ENCODE measurements around the gene PKIG.
A peak's percentile ranks its signal among the peaks of the same experiment; 100 is the strongest.

The PKIG gene

GRCh38 chr20:44600758-44601201, 18.4 kb downstream of the PKIG start:
- Histone ChIP-seq H3K4me3 (ENCODE audit: low read length) (no peak overlapping the region), H3K9ac (ENCODE audit: low read length) (no peak overlapping the region), H3K27me3 (ENCODE audit: control insufficient read depth, insufficient read depth, low read length) (no peaks in the 10 kb centered on the region), H3K36me3 (ENCODE audit: control insufficient read depth, insufficient read depth, low read length) (no peaks in the 10 kb centered on the region), H3K9me3 (ENCODE audit: control insufficient read depth, low read length) (no peaks in the 10 kb centered on the region), H3K4me1 (ENCODE audit: control insufficient read depth, insufficient read depth, low read length) (peaks cover 12% of the 10 kb centered on the region)

GRCh38 chr20:44601236-44601671, 18.9 kb downstream of the PKIG start:
- Histone ChIP-seq H3K27me3 (ENCODE audit: control insufficient read depth, insufficient read depth, low read length) (no peaks in the 10 kb centered on the region), H3K36me3 (ENCODE audit: control insufficient read depth, insufficient read depth, low read length) (no peaks in the 10 kb centered on the region), H3K4me3 (ENCODE audit: low read length) (no peak overlapping the region), H3K9ac (ENCODE audit: low read length) (no peak overlapping the region), H3K9me3 (ENCODE audit: control insufficient read depth, low read length) (no peaks in the 10 kb centered on the region), H3K4me1 (ENCODE audit: control insufficient read depth, insufficient read depth, low read length) (peaks cover 12% of the 10 kb centered on the region)

- Histone ChIP-seq H3K4me1 (ENCODE audit: control insufficient read depth, insufficient read depth, low read length) (peaks cover 12% of the 10 kb centered on the region), H3K36me3 (ENCODE audit: control insufficient read depth, insufficient read depth, low read length) (no peaks in the 10 kb centered on the region), H3K4me3 (ENCODE audit: low read length) (no peak overlapping the region)
Observed at GRCh38 chr20:44601801-44602204, 19.4 kb downstream of the PKIG start.

GRCh38 chr20:44603327-44603726, 20.9 kb downstream of the PKIG start:
- H3K9me3 ChIP-seq (ENCODE audit: control insufficient read depth, low read length): no peaks in the 10 kb centered on the region
- no peaks in the 10 kb centered on the region for H3K27me3 ChIP-seq (ENCODE audit: control insufficient read depth, insufficient read depth, low read length)
- H3K36me3 ChIP-seq (ENCODE audit: control insufficient read depth, insufficient read depth, low read length): no peaks in the 10 kb centered on the region
- H3K9ac ChIP-seq (ENCODE audit: low read length): no peak overlapping the region
- H3K4me3 ChIP-seq (ENCODE audit: low read length): no peak overlapping the region
- peaks cover 12% of the 10 kb centered on the region for H3K4me1 ChIP-seq (ENCODE audit: control insufficient read depth, insufficient read depth, low read length)

More at GRCh38 chr20:44601801-44602204, 19.4 kb downstream of the PKIG start:
- H3K9me3 ChIP-seq (ENCODE audit: control insufficient read depth, low read length): no peaks in the 10 kb centered on the region
- H3K27me3 ChIP-seq (ENCODE audit: control insufficient read depth, insufficient read depth, low read length): no peaks in the 10 kb centered on the region
- no peak overlapping the region for H3K9ac ChIP-seq (ENCODE audit: low read length)

GRCh38 chr20:44606725-44607441, 24.5 kb downstream of the PKIG start:
- H3K36me3 ChIP-seq (ENCODE audit: control insufficient read depth, insufficient read depth, low read length): no peaks in the 10 kb centered on the region
- no peaks in the 10 kb centered on the region for H3K27me3 ChIP-seq (ENCODE audit: control insufficient read depth, insufficient read depth, low read length)
- no peaks in the 10 kb centered on the region for H3K9me3 ChIP-seq (ENCODE audit: control insufficient read depth, low read length)
- H3K4me3 ChIP-seq (ENCODE audit: low read length): no peak overlapping the region
- peaks cover 13% of the 10 kb centered on the region for H3K4me1 ChIP-seq (ENCODE audit: control insufficient read depth, insufficient read depth, low read length)
- no peak overlapping the region for H3K9ac ChIP-seq (ENCODE audit: low read length)

GRCh38 chr20:44609006-44609515, 26.7 kb downstream of the PKIG start:
- Histone ChIP-seq H3K27me3 (ENCODE audit: control insufficient read depth, insufficient read depth, low read length) (no peaks in the 10 kb centered on the region), H3K4me1 (ENCODE audit: control insufficient read depth, insufficient read depth, low read length) (peaks cover 13% of the 10 kb centered on the region), H3K36me3 (ENCODE audit: control insufficient read depth, insufficient read depth, low read length) (no peaks in the 10 kb centered on the region), H3K9me3 (ENCODE audit: control insufficient read depth, low read length) (no peaks in the 10 kb centered on the region), H3K4me3 (ENCODE audit: low read length) (peak overlapping the region; percentile 44), H3K9ac (ENCODE audit: low read length) (peak overlapping the region; percentile 57)

- H3K4me1 ChIP-seq (ENCODE audit: control insufficient read depth, insufficient read depth, low read length): peaks cover 13% of the 10 kb centered on the region
- H3K9ac ChIP-seq (ENCODE audit: low read length): peak overlapping the region; percentile 57
- no peaks in the 10 kb centered on the region for H3K27me3 ChIP-seq (ENCODE audit: control insufficient read depth, insufficient read depth, low read length)
- no peaks in the 10 kb centered on the region for H3K36me3 ChIP-seq (ENCODE audit: control insufficient read depth, insufficient read depth, low read length)
- H3K9me3 ChIP-seq (ENCODE audit: control insufficient read depth, low read length): no peaks in the 10 kb centered on the region
- peak overlapping the region; percentile 44 for H3K4me3 ChIP-seq (ENCODE audit: low read length)
Observed at GRCh38 chr20:44609516-44610312, 27.3 kb downstream of the PKIG start.

- Histone ChIP-seq H3K4me1 (ENCODE audit: control insufficient read depth, insufficient read depth, low read length) (peaks cover 13% of the 10 kb centered on the region), H3K9ac (ENCODE audit: low read length) (peak overlapping the region; percentile 57), H3K4me3 (ENCODE audit: low read length) (no peak overlapping the region), H3K9me3 (ENCODE audit: control insufficient read depth, low read length) (no peaks in the 10 kb centered on the region), H3K36me3 (ENCODE audit: control insufficient read depth, insufficient read depth, low read length) (no peaks in the 10 kb centered on the region), H3K27me3 (ENCODE audit: control insufficient read depth, insufficient read depth, low read length) (no peaks in the 10 kb centered on the region)
Observed at GRCh38 chr20:44610313-44610962, 28.1 kb downstream of the PKIG start.

GRCh38 chr20:44613575-44613974, 31.2 kb downstream of the PKIG start:
- Histone ChIP-seq H3K9ac (ENCODE audit: low read length) (no peak overlapping the region), H3K36me3 (ENCODE audit: control insufficient read depth, insufficient read depth, low read length) (no peaks in the 10 kb centered on the region), H3K27me3 (ENCODE audit: control insufficient read depth, insufficient read depth, low read length) (no peaks in the 10 kb centered on the region), H3K9me3 (ENCODE audit: control insufficient read depth, low read length) (no peaks in the 10 kb centered on the region), H3K4me1 (ENCODE audit: control insufficient read depth, insufficient read depth, low read length) (peaks cover 27% of the 10 kb centered on the region), H3K4me3 (ENCODE audit: low read length) (no peak overlapping the region)

- Histone ChIP-seq H3K9me3 (ENCODE audit: control insufficient read depth, low read length) (no peaks in the 10 kb centered on the region), H3K4me3 (ENCODE audit: low read length) (no peak overlapping the region), H3K27me3 (ENCODE audit: control insufficient read depth, insufficient read depth, low read length) (no peaks in the 10 kb centered on the region), H3K4me1 (ENCODE audit: control insufficient read depth, insufficient read depth, low read length) (peaks cover 22% of the 10 kb centered on the region), H3K36me3 (ENCODE audit: control insufficient read depth, insufficient read depth, low read length) (no peaks in the 10 kb centered on the region), H3K9ac (ENCODE audit: low read length) (no peak overlapping the region)
Observed at GRCh38 chr20:44614525-44614924, 32.1 kb downstream of the PKIG start.

- Histone ChIP-seq H3K4me3 (ENCODE audit: low read length) (no peak overlapping the region), H3K36me3 (ENCODE audit: control insufficient read depth, insufficient read depth, low read length) (no peaks in the 10 kb centered on the region), H3K27me3 (ENCODE audit: control insufficient read depth, insufficient read depth, low read length) (no peaks in the 10 kb centered on the region), H3K4me1 (ENCODE audit: control insufficient read depth, insufficient read depth, low read length) (peaks cover 14% of the 10 kb centered on the region), H3K9ac (ENCODE audit: low read length) (no peak overlapping the region), H3K9me3 (ENCODE audit: control insufficient read depth, low read length) (no peaks in the 10 kb centered on the region)
Observed at GRCh38 chr20:44615169-44615791, 32.9 kb downstream of the PKIG start.
